ENCODE results near the gene ZNF182.

DNA sequence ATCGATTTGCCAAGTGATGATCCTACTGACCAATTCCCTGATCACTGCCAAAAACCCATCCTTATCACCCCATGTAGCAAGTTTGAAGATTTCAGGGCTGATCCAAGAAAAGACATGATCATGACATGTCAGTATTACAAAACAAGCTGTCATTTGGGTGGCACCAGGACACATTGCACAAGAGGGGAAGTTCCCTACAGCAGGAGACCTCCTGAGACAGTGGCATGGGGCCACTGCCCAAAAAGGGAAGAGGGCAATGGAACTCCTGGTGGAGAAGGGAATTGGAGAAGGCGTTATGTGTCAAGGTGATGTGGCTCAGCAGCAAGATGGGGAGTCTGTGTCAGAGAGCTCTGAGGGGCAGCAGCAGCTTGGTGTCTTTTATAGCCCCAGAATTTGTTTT, 43.4 kb downstream of the ZNF182 start:
- TF ChIP-seq, protein P1, sequence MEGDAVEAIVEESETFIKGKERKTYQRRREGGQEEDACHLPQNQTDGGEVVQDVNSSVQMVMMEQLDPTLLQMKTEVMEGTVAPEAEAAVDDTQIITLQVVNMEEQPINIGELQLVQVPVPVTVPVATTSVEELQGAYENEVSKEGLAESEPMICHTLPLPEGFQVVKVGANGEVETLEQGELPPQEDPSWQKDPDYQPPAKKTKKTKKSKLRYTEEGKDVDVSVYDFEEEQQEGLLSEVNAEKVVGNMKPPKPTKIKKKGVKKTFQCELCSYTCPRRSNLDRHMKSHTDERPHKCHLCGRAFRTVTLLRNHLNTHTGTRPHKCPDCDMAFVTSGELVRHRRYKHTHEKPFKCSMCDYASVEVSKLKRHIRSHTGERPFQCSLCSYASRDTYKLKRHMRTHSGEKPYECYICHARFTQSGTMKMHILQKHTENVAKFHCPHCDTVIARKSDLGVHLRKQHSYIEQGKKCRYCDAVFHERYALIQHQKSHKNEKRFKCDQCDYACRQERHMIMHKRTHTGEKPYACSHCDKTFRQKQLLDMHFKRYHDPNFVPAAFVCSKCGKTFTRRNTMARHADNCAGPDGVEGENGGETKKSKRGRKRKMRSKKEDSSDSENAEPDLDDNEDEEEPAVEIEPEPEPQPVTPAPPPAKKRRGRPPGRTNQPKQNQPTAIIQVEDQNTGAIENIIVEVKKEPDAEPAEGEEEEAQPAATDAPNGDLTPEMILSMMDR (IDR thresholded peaks at IDR 0.05 in 4 of 5, conservative IDR thresholded peaks at IDR 0.05 in 1 of 5) = no peak
- no peak for TF ChIP-seq POLR2A (IDR thresholded peaks at IDR 0.05)

Data from gastrocnemius medialis (tissue), 4 donors.